ENCODE measurements around the gene SMYD2.

SMYD2 gene

DNA sequence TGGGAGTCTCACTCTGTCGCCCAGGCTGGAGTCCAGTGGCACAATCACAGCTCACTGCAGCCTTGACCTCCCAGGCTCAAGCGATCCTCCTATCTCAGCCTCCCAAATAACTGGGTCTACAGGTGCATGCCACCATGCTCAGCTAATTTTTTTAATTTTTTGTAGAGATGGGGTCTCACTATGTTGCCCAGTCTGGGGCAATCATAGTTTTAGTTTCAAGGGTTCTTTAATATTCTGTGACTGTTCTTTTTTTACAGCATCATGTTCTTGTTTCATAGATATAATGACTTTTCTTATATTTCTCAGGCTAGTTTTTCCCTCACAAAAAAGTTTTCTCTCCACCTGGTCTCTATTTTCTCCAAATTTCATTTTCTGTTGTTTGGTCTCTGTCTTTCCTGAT, 25.4 kb upstream of the SMYD2 start:
- no peak overlapping the region for H4K91ac ChIP-seq (ENCODE audit: low read depth, low read length, poor library complexity)

DNA sequence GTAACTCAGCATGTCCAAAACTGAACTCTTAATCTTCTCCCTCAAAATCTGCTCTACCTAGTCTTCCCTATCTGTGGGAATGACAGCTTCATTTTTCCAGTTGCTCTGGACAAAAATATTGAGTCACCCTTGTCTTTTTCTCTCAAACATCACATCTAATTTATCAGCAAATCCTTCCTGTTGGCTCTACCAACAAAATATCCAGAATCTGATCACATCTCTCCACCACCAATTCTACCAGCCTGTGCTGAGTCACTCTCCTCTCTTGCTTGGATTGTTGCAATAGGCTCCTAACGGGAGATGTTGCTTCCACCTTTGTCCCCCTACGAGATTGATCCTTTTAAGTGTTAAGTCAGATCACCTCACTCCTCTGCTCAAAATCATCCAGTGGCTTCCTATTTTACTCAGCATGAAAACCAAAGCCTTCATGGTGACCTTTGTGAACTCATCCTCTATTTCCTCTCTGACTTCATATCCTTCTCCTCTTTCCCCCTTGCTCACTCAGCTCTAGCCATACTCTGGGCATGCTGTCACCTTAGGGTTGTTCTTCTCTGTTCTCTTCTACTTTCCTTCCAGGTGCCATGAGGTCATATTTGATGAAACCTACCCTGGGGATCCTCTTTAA, 21.5 kb upstream of the SMYD2 start:
- no peak overlapping the region for H3K4me2 ChIP-seq (ENCODE audit: insufficient read depth, low read length, poor library complexity, severe bottlenecking)
- no peak overlapping the region for H2AK5ac ChIP-seq (ENCODE audit: low read depth, low read length)
- H3K4me3 ChIP-seq (ENCODE audit: low read length in 2 of 2): no peak overlapping the region
- no CpG with 5 or more reads among the region's 2 CpGs for WGBS, 2 donors (ENCODE audit: extremely low coverage in 2 of 2, insufficient read length in 2 of 2, insufficient replicate concordance in 1 of 2)
- H3K4me1 ChIP-seq (ENCODE audit: control insufficient read depth in 2 of 2, insufficient read depth in 1 of 2, low read depth in 1 of 2, low read length in 2 of 2): peaks cover 2 to 10% of the 10 kb centered on the region in 2 donors
- no peak overlapping the region for H4K8ac ChIP-seq (ENCODE audit: low read depth, low read length)
- H3K27me3 ChIP-seq (ENCODE audit: control insufficient read depth in 3 of 3, insufficient read depth in 3 of 3, low read depth in 1 of 3, low read length in 3 of 3): peaks cover 0 to 30% (median 4%) of the 10 kb centered on the region in 3 experiments
- H3K27ac ChIP-seq (replicated peaks; ENCODE audit: low read length): no peak overlapping the region
- H3K4ac ChIP-seq (ENCODE audit: low read length): no peak overlapping the region
- peaks cover 0 to 2% of the 10 kb centered on the region in 2 donors for H3K9me3 ChIP-seq (replicated peaks in 1 of 2; ENCODE audit: control insufficient read depth in 2 of 2, insufficient read depth in 1 of 2, low read depth in 1 of 2, low read length in 2 of 2)
- H2AFZ ChIP-seq (ENCODE audit: low read length): no peak overlapping the region
- H2BK120ac ChIP-seq (ENCODE audit: low read depth, low read length): no peak overlapping the region
- H4K91ac ChIP-seq (ENCODE audit: low read depth, low read length, poor library complexity): no peak overlapping the region
- no peaks in the 10 kb centered on the region for H3K79me1 ChIP-seq (ENCODE audit: low read depth, low read length)
- no peaks in the 10 kb centered on the region for H3K36me3 ChIP-seq (replicated peaks in 1 of 2; ENCODE audit: control insufficient read depth in 2 of 2, insufficient read depth in 2 of 2, low read length in 2 of 2)
- no peak overlapping the region for H3K14ac ChIP-seq (ENCODE audit: low read length)
- no peak for DNase-seq (ENCODE audit: low spot score)
- H3K9ac ChIP-seq (ENCODE audit: low read depth, low read length, poor library complexity): no peak overlapping the region
- no peak overlapping the region for H2BK12ac ChIP-seq (ENCODE audit: low read length)
- no peak overlapping the region for H2BK5ac ChIP-seq (ENCODE audit: low read length)
- no peak overlapping the region for H2BK15ac ChIP-seq (ENCODE audit: low read length)
- no peak overlapping the region for H3K18ac ChIP-seq (ENCODE audit: low read length)
- H3K23ac ChIP-seq (ENCODE audit: low read depth, low read length, poor library complexity): no peak overlapping the region

More for the DNA sequence above, 25.4 kb upstream of the SMYD2 start:
- Histone ChIP-seq H2AFZ (ENCODE audit: low read length) (no peak overlapping the region), H3K27me3 (ENCODE audit: control insufficient read depth in 3 of 3, insufficient read depth in 3 of 3, low read depth in 1 of 3, low read length in 3 of 3) (peaks cover 0 to 3% (median 0%) of the 10 kb centered on the region in 3 experiments), H3K36me3 (replicated peaks in 1 of 2; ENCODE audit: control insufficient read depth in 2 of 2, insufficient read depth in 2 of 2, low read length in 2 of 2) (no peaks in the 10 kb centered on the region), H3K4me3 (ENCODE audit: low read length in 2 of 2) (no peak overlapping the region), H3K23ac (ENCODE audit: low read depth, low read length, poor library complexity) (no peak overlapping the region), H3K4me2 (ENCODE audit: insufficient read depth, low read length, poor library complexity, severe bottlenecking) (no peak overlapping the region), H2BK5ac (ENCODE audit: low read length) (no peak overlapping the region), H3K27ac (replicated peaks; ENCODE audit: low read length) (no peak overlapping the region), H4K8ac (ENCODE audit: low read depth, low read length) (no peak overlapping the region), H2AK5ac (ENCODE audit: low read depth, low read length) (no peak overlapping the region), H2BK120ac (ENCODE audit: low read depth, low read length) (no peak overlapping the region), H3K4me1 (ENCODE audit: control insufficient read depth in 2 of 2, insufficient read depth in 1 of 2, low read depth in 1 of 2, low read length in 2 of 2) (no peaks in the 10 kb centered on the region), H3K14ac (ENCODE audit: low read length) (no peak overlapping the region), H2BK12ac (ENCODE audit: low read length) (no peak overlapping the region), H3K18ac (ENCODE audit: low read length) (no peak overlapping the region), H3K9ac (ENCODE audit: low read depth, low read length, poor library complexity) (no peak overlapping the region), H3K4ac (ENCODE audit: low read length) (no peak overlapping the region), H3K9me3 (replicated peaks in 1 of 2; ENCODE audit: control insufficient read depth in 2 of 2, insufficient read depth in 1 of 2, low read depth in 1 of 2, low read length in 2 of 2) (no peaks in the 10 kb centered on the region), H2BK15ac (ENCODE audit: low read length) (no peak overlapping the region), H3K79me1 (ENCODE audit: low read depth, low read length) (no peaks in the 10 kb centered on the region)
- no CpG with 5 or more reads among the region's 2 CpGs for WGBS, 2 donors (ENCODE audit: extremely low coverage in 2 of 2, insufficient read length in 2 of 2, insufficient replicate concordance in 1 of 2)
- no peak for DNase-seq (ENCODE audit: low spot score)

DNA sequence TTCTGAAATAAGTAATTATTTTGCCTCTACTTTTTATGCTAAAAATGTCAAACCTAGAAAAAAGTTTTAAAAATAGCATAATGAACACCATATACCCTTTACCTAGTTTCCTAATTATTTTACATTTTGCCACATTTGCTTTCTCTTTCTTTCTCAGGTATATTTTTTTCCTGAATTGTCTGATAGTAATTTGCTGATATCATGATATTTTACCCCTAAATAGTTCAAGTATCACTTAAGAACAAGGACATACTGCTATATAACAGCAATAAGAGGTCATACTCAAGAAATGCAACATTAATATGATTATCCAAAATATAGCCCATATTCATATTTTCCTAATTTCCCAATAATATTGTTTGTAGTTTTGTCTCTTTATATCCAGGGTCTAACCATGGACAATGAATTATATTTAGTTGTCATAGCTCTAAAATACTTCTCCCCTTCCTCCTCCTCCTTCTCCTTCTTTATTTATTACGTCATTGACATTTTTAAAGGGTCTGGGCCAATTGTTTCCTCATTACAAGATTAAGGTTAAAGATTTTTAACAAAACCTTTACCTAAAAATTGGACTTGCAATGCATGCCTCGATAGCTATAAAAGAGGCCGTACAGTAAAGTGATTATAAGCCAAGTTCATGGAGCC, 20.3 kb upstream of the SMYD2 start:
- Histone ChIP-seq H2BK120ac (ENCODE audit: low read depth, low read length) (no peak overlapping the region), H2BK12ac (ENCODE audit: low read length) (no peak overlapping the region), H3K4me2 (ENCODE audit: insufficient read depth, low read length, poor library complexity, severe bottlenecking) (no peak overlapping the region), H3K9ac (ENCODE audit: low read depth, low read length, poor library complexity) (no peak overlapping the region), H3K9me3 (replicated peaks in 1 of 2; ENCODE audit: control insufficient read depth in 2 of 2, insufficient read depth in 1 of 2, low read depth in 1 of 2, low read length in 2 of 2) (peaks cover 0 to 2% of the 10 kb centered on the region in 2 donors), H2BK5ac (ENCODE audit: low read length) (no peak overlapping the region), H2AK5ac (ENCODE audit: low read depth, low read length) (no peak overlapping the region), H2BK15ac (ENCODE audit: low read length) (no peak overlapping the region), H2AFZ (ENCODE audit: low read length) (no peak overlapping the region), H4K8ac (ENCODE audit: low read depth, low read length) (no peak overlapping the region), H3K4ac (ENCODE audit: low read length) (no peak overlapping the region), H3K27ac (replicated peaks; ENCODE audit: low read length) (no peak overlapping the region), H3K23ac (ENCODE audit: low read depth, low read length, poor library complexity) (no peak overlapping the region), H3K4me3 (ENCODE audit: low read length in 2 of 2) (no peak overlapping the region), H3K14ac (ENCODE audit: low read length) (no peak overlapping the region), H4K91ac (ENCODE audit: low read depth, low read length, poor library complexity) (no peak overlapping the region), H3K36me3 (replicated peaks in 1 of 2; ENCODE audit: control insufficient read depth in 2 of 2, insufficient read depth in 2 of 2, low read length in 2 of 2) (no peaks in the 10 kb centered on the region), H3K27me3 (ENCODE audit: control insufficient read depth in 3 of 3, insufficient read depth in 3 of 3, low read depth in 1 of 3, low read length in 3 of 3) (peaks cover 0 to 34% (median 4%) of the 10 kb centered on the region in 3 experiments), H3K79me1 (ENCODE audit: low read depth, low read length) (no peaks in the 10 kb centered on the region), H3K18ac (ENCODE audit: low read length) (no peak overlapping the region), H3K4me1 (ENCODE audit: control insufficient read depth in 2 of 2, insufficient read depth in 1 of 2, low read depth in 1 of 2, low read length in 2 of 2) (peaks cover 2 to 10% of the 10 kb centered on the region in 2 donors)
- no peak for DNase-seq (ENCODE audit: low spot score)
- WGBS, 2 donors (ENCODE audit: extremely low coverage in 2 of 2, insufficient read length in 2 of 2, insufficient replicate concordance in 1 of 2): no CpG with 5 or more reads among the region's 3 CpGs

DNA sequence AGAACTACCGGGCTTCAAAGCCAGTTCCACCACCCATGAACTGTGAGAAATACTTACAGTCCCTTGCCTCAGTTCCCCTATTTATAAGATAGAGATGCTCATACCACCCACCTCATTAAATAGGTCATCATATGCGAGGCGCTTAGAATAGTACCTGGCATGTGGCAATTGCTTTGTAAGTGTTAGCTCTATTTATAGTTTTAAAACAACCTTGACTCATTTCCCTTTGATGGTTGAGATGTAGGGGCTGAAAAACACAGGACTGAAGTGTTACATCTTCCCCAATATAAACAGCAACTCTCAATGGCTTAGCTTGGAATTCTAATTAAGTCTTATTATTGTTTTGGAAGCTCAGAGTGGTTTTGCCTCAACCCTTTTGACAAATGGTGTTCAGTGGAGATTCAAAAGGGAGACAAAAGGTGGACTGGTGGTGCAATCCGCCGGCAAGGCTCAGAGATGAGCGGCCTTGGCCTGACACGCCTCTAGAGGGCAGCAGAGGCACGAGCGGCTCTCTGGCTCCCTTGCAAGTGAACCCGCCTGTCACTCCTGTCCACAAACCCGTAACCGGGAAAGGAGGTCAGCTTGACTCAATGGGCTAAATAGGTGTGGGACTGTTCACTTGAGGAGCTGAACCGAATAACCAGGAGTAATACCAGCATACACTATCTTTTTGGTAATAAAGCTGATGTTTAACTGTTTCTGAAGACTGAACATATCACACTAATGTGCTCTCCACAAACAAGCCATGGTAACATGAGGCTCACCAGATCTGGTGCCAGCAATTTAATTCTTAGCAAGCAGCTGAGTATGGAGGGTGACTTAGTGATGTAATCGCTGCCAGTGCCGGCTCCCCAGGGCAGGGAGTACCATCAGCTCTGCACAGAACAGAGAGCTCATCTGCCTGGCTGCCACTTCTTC, 19.5 kb upstream of the SMYD2 start:
- H3K27ac ChIP-seq (replicated peaks; ENCODE audit: low read length): no peak overlapping the region
- no peak overlapping the region for H2BK5ac ChIP-seq (ENCODE audit: low read length)
- H3K4me2 ChIP-seq (ENCODE audit: insufficient read depth, low read length, poor library complexity, severe bottlenecking): no peak overlapping the region
- no peak overlapping the region for H2BK15ac ChIP-seq (ENCODE audit: low read length)
- H3K23ac ChIP-seq (ENCODE audit: low read depth, low read length, poor library complexity): no peak overlapping the region
- no peak overlapping the region for H2BK120ac ChIP-seq (ENCODE audit: low read depth, low read length)
- WGBS, 2 donors (ENCODE audit: extremely low coverage in 2 of 2, insufficient read length in 2 of 2, insufficient replicate concordance in 1 of 2): no CpG with 5 or more reads among the region's 15 CpGs
- H3K9me3 ChIP-seq (replicated peaks in 1 of 2; ENCODE audit: control insufficient read depth in 2 of 2, insufficient read depth in 1 of 2, low read depth in 1 of 2, low read length in 2 of 2): peaks cover 0 to 2% of the 10 kb centered on the region in 2 donors
- H3K4me3 ChIP-seq (ENCODE audit: low read length in 2 of 2): no peak overlapping the region
- DNase-seq (ENCODE audit: low spot score): peak; percentile 73
- no peak overlapping the region for H2AK5ac ChIP-seq (ENCODE audit: low read depth, low read length)
- H2BK12ac ChIP-seq (ENCODE audit: low read length): no peak overlapping the region
- no peak overlapping the region for H3K14ac ChIP-seq (ENCODE audit: low read length)
- H3K27me3 ChIP-seq (ENCODE audit: control insufficient read depth in 3 of 3, insufficient read depth in 3 of 3, low read depth in 1 of 3, low read length in 3 of 3): peaks cover 0 to 38% (median 4%) of the 10 kb centered on the region in 3 experiments
- H4K8ac ChIP-seq (ENCODE audit: low read depth, low read length): no peak overlapping the region
- peaks cover 2 to 10% of the 10 kb centered on the region in 2 donors for H3K4me1 ChIP-seq (ENCODE audit: control insufficient read depth in 2 of 2, insufficient read depth in 1 of 2, low read depth in 1 of 2, low read length in 2 of 2)
- no peak overlapping the region for H3K18ac ChIP-seq (ENCODE audit: low read length)
- no peaks in the 10 kb centered on the region for H3K79me1 ChIP-seq (ENCODE audit: low read depth, low read length)
- peak overlapping the region; percentile 27 for H2AFZ ChIP-seq (ENCODE audit: low read length)
- no peaks in the 10 kb centered on the region for H3K36me3 ChIP-seq (replicated peaks in 1 of 2; ENCODE audit: control insufficient read depth in 2 of 2, insufficient read depth in 2 of 2, low read length in 2 of 2)
- H4K91ac ChIP-seq (ENCODE audit: low read depth, low read length, poor library complexity): no peak overlapping the region
- H3K9ac ChIP-seq (ENCODE audit: low read depth, low read length, poor library complexity): no peak overlapping the region
- H3K4ac ChIP-seq (ENCODE audit: low read length): no peak overlapping the region
